IMR-90 (cell line): ENCODE data around the gene PDE4B.

Source experiments
- CEBPB ChIP-seq: IDR thresholded peaks from 2 replicates; pipeline ENCODE4 v1.6.1; 2012; ENCODE audit warnings: low read depth, low read length, improper control_type of control experiment
- POLR2A ChIP-seq: IDR thresholded peaks from 2 replicates; pipeline ENCODE4 v1.6.1; 2012; ENCODE audit warnings: mild to moderate bottlenecking, low read depth, low read length
- TF ChIP-seq, protein P1 (sequence below): conservative IDR thresholded peaks from 2 replicates; pipeline ENCODE4 v1.5.1; 2012; ENCODE audit warnings: mild to moderate bottlenecking, low read depth, low read length, improper control_type of control experiment
- TF ChIP-seq, protein P2 (sequence below): fragments of 150-350 bp; IDR thresholded peaks from 2 replicates; pipeline ENCODE4 v1.6.1; 2016; ENCODE audit warnings: low read depth, mild to moderate bottlenecking, low read length, moderate library complexity, borderline replicate concordance

DNA sequence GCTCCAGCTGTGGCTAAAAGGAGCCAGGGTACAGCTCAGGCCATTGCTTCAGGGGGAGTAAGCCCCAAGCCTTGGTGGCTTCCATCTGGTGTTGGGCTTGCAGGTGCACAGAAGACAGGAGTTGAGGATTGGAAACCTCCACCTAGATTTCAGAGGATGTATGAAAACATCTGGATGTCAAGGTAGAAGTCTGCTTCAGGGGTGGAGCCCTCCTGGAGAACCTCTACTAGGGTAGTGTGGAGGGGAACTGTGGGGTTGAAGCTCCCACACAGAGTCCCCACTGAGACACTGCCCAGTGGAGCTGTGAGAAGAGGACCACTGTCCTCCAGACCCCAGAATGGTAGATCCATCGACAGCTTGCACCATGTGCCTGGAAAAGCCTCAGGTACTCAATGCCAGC lies 183.0 kb downstream of the PDE4B start:
- no peak for TF ChIP-seq POLR2A
- TF ChIP-seq, protein P1, sequence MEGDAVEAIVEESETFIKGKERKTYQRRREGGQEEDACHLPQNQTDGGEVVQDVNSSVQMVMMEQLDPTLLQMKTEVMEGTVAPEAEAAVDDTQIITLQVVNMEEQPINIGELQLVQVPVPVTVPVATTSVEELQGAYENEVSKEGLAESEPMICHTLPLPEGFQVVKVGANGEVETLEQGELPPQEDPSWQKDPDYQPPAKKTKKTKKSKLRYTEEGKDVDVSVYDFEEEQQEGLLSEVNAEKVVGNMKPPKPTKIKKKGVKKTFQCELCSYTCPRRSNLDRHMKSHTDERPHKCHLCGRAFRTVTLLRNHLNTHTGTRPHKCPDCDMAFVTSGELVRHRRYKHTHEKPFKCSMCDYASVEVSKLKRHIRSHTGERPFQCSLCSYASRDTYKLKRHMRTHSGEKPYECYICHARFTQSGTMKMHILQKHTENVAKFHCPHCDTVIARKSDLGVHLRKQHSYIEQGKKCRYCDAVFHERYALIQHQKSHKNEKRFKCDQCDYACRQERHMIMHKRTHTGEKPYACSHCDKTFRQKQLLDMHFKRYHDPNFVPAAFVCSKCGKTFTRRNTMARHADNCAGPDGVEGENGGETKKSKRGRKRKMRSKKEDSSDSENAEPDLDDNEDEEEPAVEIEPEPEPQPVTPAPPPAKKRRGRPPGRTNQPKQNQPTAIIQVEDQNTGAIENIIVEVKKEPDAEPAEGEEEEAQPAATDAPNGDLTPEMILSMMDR = no peak
- no peak for TF ChIP-seq CEBPB
- TF ChIP-seq, protein P2, sequence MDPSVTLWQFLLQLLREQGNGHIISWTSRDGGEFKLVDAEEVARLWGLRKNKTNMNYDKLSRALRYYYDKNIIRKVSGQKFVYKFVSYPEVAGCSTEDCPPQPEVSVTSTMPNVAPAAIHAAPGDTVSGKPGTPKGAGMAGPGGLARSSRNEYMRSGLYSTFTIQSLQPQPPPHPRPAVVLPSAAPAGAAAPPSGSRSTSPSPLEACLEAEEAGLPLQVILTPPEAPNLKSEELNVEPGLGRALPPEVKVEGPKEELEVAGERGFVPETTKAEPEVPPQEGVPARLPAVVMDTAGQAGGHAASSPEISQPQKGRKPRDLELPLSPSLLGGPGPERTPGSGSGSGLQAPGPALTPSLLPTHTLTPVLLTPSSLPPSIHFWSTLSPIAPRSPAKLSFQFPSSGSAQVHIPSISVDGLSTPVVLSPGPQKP = no peak
